Panc1 (cell line): Measurements from ENCODE around the gene FKBP10.
"Not testable (repeated sequence)": the region's sequence is repeated elsewhere in the genome, so short reads cannot be mapped to it uniquely, and the experiment has no call there.

ENCODE experiments used
- POLR2AphosphoS5 ChIP-seq: IDR thresholded peaks from 2 replicates; pipeline ENCODE4 v1.6.1; 2012; ENCODE audit warnings: mild to moderate bottlenecking, low read depth, low read length, moderate library complexity
- SIN3A ChIP-seq: IDR thresholded peaks from 2 replicates; pipeline ENCODE4 v1.6.1; 2012; ENCODE audit warnings: low read depth, mild to moderate bottlenecking, low read length, moderate library complexity, borderline replicate concordance; ENCODE audit not compliant: insufficient read depth
- TCF7L2 ChIP-seq: IDR thresholded peaks from 2 replicates; pipeline ENCODE4 v1.6.1; 2011; ENCODE audit warnings: mild to moderate bottlenecking, low read depth, low read length, inconsistent platforms
- TF ChIP-seq, protein P1 (sequence below): fragments of 450-650 bp; IDR thresholded peaks from 2 replicates; pipeline ENCODE4 v1.5.1; 2017; ENCODE audit warnings: mild to moderate bottlenecking
- TF ChIP-seq, protein P2 (sequence below), 2 experiments: IDR thresholded peaks; 2 replicates each; pipeline ENCODE4 v1.6.1; 2011 to 2012; ENCODE audit warnings: low read depth in 2 of 2, control low read depth in 1 of 2, low read length in 1 of 2, mild to moderate bottlenecking in 1 of 2, moderate library complexity in 1 of 2; ENCODE audit not compliant: insufficient read depth in 1 of 2

DNA sequence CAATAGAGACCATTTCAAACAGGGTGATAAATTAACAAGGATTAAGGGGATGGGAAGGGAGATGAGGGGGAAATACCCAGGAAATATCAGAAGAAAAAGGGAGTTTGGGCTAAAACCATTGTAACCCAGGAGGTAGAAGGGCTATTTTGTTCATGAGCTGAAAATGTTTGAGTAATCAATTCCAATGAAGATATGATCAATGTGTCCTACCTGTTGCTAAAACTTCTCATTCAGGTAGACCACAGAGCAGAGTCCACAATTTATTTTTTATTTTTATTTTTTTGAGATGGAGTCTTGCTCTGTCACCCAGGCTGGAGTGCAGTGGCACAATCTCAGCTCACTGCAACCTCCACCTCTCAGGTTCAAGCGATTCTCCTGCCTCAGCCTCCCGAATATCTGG lies 26.6 kb downstream of the FKBP10 start:
- TF ChIP-seq, protein P1, sequence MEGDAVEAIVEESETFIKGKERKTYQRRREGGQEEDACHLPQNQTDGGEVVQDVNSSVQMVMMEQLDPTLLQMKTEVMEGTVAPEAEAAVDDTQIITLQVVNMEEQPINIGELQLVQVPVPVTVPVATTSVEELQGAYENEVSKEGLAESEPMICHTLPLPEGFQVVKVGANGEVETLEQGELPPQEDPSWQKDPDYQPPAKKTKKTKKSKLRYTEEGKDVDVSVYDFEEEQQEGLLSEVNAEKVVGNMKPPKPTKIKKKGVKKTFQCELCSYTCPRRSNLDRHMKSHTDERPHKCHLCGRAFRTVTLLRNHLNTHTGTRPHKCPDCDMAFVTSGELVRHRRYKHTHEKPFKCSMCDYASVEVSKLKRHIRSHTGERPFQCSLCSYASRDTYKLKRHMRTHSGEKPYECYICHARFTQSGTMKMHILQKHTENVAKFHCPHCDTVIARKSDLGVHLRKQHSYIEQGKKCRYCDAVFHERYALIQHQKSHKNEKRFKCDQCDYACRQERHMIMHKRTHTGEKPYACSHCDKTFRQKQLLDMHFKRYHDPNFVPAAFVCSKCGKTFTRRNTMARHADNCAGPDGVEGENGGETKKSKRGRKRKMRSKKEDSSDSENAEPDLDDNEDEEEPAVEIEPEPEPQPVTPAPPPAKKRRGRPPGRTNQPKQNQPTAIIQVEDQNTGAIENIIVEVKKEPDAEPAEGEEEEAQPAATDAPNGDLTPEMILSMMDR, result not testable (repeated sequence)
- not testable (repeated sequence) for TF ChIP-seq POLR2AphosphoS5, TCF7L2, SIN3A
- TF ChIP-seq, protein P2, sequence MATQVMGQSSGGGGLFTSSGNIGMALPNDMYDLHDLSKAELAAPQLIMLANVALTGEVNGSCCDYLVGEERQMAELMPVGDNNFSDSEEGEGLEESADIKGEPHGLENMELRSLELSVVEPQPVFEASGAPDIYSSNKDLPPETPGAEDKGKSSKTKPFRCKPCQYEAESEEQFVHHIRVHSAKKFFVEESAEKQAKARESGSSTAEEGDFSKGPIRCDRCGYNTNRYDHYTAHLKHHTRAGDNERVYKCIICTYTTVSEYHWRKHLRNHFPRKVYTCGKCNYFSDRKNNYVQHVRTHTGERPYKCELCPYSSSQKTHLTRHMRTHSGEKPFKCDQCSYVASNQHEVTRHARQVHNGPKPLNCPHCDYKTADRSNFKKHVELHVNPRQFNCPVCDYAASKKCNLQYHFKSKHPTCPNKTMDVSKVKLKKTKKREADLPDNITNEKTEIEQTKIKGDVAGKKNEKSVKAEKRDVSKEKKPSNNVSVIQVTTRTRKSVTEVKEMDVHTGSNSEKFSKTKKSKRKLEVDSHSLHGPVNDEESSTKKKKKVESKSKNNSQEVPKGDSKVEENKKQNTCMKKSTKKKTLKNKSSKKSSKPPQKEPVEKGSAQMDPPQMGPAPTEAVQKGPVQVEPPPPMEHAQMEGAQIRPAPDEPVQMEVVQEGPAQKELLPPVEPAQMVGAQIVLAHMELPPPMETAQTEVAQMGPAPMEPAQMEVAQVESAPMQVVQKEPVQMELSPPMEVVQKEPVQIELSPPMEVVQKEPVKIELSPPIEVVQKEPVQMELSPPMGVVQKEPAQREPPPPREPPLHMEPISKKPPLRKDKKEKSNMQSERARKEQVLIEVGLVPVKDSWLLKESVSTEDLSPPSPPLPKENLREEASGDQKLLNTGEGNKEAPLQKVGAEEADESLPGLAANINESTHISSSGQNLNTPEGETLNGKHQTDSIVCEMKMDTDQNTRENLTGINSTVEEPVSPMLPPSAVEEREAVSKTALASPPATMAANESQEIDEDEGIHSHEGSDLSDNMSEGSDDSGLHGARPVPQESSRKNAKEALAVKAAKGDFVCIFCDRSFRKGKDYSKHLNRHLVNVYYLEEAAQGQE (IDR thresholded peaks at IDR 0.05; ENCODE audit: insufficient read depth in 1 of 2, low read depth in 2 of 2, low read length in 1 of 2), result not testable (repeated sequence)
